Measurements from ENCODE around the gene SPATA2. TPM values are rescaled to one million over a fixed set of nuclear protein-coding genes. Genes with fewer than 3 reads are reported as not detected.

Gene SPATA2
- total and polyA plus RNA-seq, 2 of the 13 experiments (the other 11 are each of a cell fraction or from before 2014, with no cell fraction given) = 3.2 to 8.7 TPM

GRCh38 chr20:49915380-49916145, at the start of gene SPATA2 (continued):
- TF ChIP-seq TBX3 (IDR thresholded peaks at IDR 0.05; ENCODE audit: borderline replicate concordance) = peak; percentile 37; the same call in 1 of the 2 replicates
- TF ChIP-seq FOXP1 (IDR thresholded peaks at IDR 0.05) = no peak
- no peak for TF ChIP-seq FOXP1 (CRISPR knock-in tag; IDR thresholded peaks at IDR 0.05)
- TF ChIP-seq KLF11 (CRISPR knock-in tag; IDR thresholded peaks at IDR 0.05) = peak; percentile 23; the same call in 1 of the 2 replicates
- peak; percentile 94; the same call in 1 of the 2 replicates for TF ChIP-seq ZBTB34 (CRISPR knock-in tag; IDR thresholded peaks at IDR 0.05)
- peak; percentile 31 for TF ChIP-seq PPARG (CRISPR knock-in tag; conservative IDR thresholded peaks at IDR 0.05)
- peak; percentile 96 for TF ChIP-seq ZSCAN9 (CRISPR knock-in tag; IDR thresholded peaks at IDR 0.05; ENCODE audit: borderline replicate concordance)
- TF ChIP-seq ZNF451 (CRISPR knock-in tag; IDR thresholded peaks at IDR 0.05) = peak; percentile 71; the same call in 1 of the 2 replicates
- no peak; the same call in 1 of the 2 replicates for TF ChIP-seq ZNF775 (CRISPR knock-in tag; IDR thresholded peaks at IDR 0.05; ENCODE audit: borderline replicate concordance)
- peak; percentile 80; the same call in 1 of the 2 replicates for TF ChIP-seq DR1 (CRISPR knock-in tag; IDR thresholded peaks at IDR 0.05)
- TF ChIP-seq ATF7 (IDR thresholded peaks at IDR 0.05) = peak; percentile 85
- peak; percentile 93 for TF ChIP-seq ATF7 (CRISPR knock-in tag; IDR thresholded peaks at IDR 0.05)
- TF ChIP-seq ZHX2 (IDR thresholded peaks at IDR 0.05; ENCODE audit: low read depth) = peak; percentile 97
- no peak for TF ChIP-seq ZHX2 (CRISPR knock-in tag; IDR thresholded peaks at IDR 0.05; ENCODE audit: borderline replicate concordance)
- TF ChIP-seq CSRNP1 (CRISPR knock-in tag; IDR thresholded peaks at IDR 0.05) = no peak; the same call in 1 of the 2 replicates
- TF ChIP-seq ZBTB7A (CRISPR knock-in tag; IDR thresholded peaks at IDR 0.05) = peak; percentile 71; the same call in 1 of the 2 replicates
- peak; percentile 62 for TF ChIP-seq SMAD9 (CRISPR knock-in tag; IDR thresholded peaks at IDR 0.05)
- TF ChIP-seq PCBP2 (optimal IDR thresholded peaks at IDR 0.05; ENCODE audit: low read depth, low read length, poor library complexity, severe bottlenecking) = no peak
- peak; percentile 52; the same call in 1 of the 2 replicates for TF ChIP-seq TEF (CRISPR knock-in tag; IDR thresholded peaks at IDR 0.05)
- no peak for TF ChIP-seq ZNF644 (CRISPR knock-in tag; IDR thresholded peaks at IDR 0.05; ENCODE audit: low read depth)
- peak; percentile 89; the same call in 1 of the 2 replicates for TF ChIP-seq ZNF891 (CRISPR knock-in tag; IDR thresholded peaks at IDR 0.05)

Measured in HepG2 (cell line).